SK-N-MC (cell line): ENCODE results near the gene TAOK2.
A peak's percentile ranks its signal among the peaks of the same experiment; 100 is the strongest.
"Not testable (repeated sequence)": the region's sequence is repeated elsewhere in the genome, so short reads cannot be mapped to it uniquely, and the experiment has no call there.

Source experiments
- DNase-seq: peaks from one replicate; pipeline ENCODE4 v3.0.0-alpha.2; 2011; ENCODE audit warnings: low read depth, low spot score
- H3K27ac ChIP-seq: fragments of 200-600 bp; sonication (generic); 2 replicates; pipeline ENCODE4 v1.5.1; 2016; ENCODE audit warnings: mixed run types
- H3K36me3 ChIP-seq: fragments of 200-600 bp; sonication (generic); 2 replicates; pipeline ENCODE4 v1.6.1; 2017; ENCODE audit warnings: antibody characterized with exemption, low read length, mixed read lengths; ENCODE audit not compliant: insufficient read depth
- H3K4me3 ChIP-seq: fragments of 200-600 bp; sonication (generic); 2 replicates; pipeline ENCODE4 v1.5.1; 2016
- H3K9ac ChIP-seq: fragments of 200-600 bp; sonication (generic); 2 replicates; pipeline ENCODE4 v1.8.0; 2017; ENCODE audit warnings: mixed run types, mixed read lengths; ENCODE audit not compliant: insufficient read length
- H3K9me3 ChIP-seq: fragments of 200-600 bp; sonication (generic); 2 replicates; pipeline ENCODE4 v1.6.1; 2017; ENCODE audit warnings: low read depth, mild to moderate bottlenecking, antibody characterized with exemption, low read length, moderate library complexity, mixed read lengths
- EZH2 ChIP-seq: fragments of 200-600 bp; sonication (generic); IDR thresholded peaks from one replicate; pipeline ENCODE4 v1.6.1; 2017; ENCODE audit warnings: antibody characterized with exemption
- FOXP2 ChIP-seq: optimal IDR thresholded peaks from 2 replicates; pipeline ENCODE3; 2011; ENCODE audit warnings: mild to moderate bottlenecking, moderate library complexity; ENCODE audit not compliant: insufficient read depth; ENCODE audit errors: extremely low read length, control extremely low read depth
- POLR2AphosphoS5 ChIP-seq: IDR thresholded peaks from 2 replicates; pipeline ENCODE4 v1.6.1; 2012; ENCODE audit warnings: mild to moderate bottlenecking, low read depth, low read length, borderline replicate concordance

The TAOK2 gene

DNA sequence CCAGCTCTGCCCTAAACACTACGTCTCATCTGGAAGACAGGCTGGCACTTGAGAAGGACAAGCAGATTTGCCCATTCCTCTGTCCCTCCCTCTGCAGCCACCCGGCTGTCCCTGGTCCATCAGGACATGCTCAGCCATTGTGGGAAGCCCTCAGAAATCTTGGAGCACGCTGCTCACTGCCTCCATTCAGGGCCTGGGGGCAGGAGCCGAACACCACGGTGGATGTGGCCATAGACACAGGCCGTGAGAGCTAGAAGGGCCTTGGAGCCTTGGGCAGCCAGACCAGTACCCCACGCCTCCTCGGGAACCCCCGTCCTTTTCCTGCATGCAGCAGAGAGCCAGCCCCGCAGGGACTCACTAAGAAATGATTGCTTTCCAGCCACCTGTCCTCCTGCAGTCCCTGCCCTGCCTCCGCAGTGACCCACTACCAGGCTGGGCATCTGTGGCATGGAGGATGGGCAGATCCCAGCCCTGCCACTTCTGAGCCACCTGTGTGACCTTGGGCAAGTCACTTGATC is 33.8 kb downstream of the TAOK2 start:
- H3K27ac ChIP-seq = no peak overlapping the region
- no peak overlapping the region for H3K9ac ChIP-seq
- peaks cover 3% of the 10 kb centered on the region; the same call in 1 of the 2 replicates for H3K36me3 ChIP-seq
- no peak overlapping the region for H3K4me3 ChIP-seq
- no peaks in the 10 kb centered on the region for H3K9me3 ChIP-seq
- DNase-seq = no peak
- TF ChIP-seq EZH2 (no peak), POLR2AphosphoS5 (no peak), FOXP2 (no peak)

GRCh38 chr16:30009085-30009862 is 35.6 kb downstream of the TAOK2 start:
- no peak for DNase-seq
- Histone ChIP-seq H3K9ac (no peak overlapping the region), H3K4me3 (no peak overlapping the region), H3K36me3 (peaks cover 3% of the 10 kb centered on the region; the same call in 1 of the 2 replicates), H3K9me3 (no peaks in the 10 kb centered on the region), H3K27ac (no peak overlapping the region)
- TF ChIP-seq FOXP2 = no peak
- no peak for TF ChIP-seq POLR2AphosphoS5
- TF ChIP-seq EZH2 = no peak

DNA sequence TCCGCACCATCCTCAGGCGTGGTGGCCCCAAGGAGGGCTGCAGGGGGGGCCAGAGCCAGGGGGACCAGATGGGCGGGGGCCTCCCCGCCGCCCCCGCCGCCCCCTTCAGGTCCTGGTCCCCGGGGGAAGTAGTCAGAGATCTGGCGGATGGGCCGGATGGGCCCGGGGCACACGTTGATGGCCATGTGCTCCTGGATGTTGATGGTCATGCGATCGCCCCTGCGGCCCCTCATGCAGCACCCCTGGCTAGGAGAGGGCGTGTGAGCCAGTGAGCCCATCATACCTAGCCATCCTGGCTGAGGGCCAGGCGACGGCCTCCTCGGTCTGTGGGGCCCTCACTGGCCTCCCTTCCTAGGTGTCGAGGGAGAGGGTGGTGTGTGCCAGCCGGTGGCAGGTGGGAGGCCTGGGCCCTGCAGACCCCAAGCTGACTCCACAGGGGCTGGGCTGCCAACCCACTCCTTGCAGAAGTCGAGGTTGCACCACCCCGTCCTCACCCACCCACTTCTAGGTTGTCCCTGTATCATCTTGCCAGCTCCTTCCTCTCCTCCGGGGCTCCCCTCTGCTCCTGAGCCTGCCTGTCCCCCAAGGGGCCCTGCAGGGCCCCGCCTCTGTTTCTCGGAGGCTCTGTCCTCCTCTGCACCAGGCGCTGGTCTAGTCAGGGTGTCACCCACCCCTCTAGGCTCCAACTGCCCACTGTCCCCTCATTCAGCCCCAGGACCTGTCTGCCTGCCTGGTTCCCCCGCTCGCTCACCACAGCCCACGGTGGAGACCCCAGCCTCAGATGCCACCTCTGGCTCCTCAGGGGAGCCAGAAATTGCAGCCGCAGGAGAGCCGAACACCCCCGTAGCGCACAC is 36.5 kb downstream of the TAOK2 start:
- TF ChIP-seq POLR2AphosphoS5 = no peak
- TF ChIP-seq FOXP2 = no peak
- TF ChIP-seq EZH2 = no peak
- Histone ChIP-seq H3K9me3 (no peaks in the 10 kb centered on the region), H3K4me3 (peak overlapping the region; percentile 84)

GRCh38 chr16:30010844-30011713 is 37.4 kb downstream of the TAOK2 start, which contains the start of gene DOC2A:
Gene DOC2A, minus strand, starts transcription at chr16:30011027. Its CDS starts 805 bp downstream, at chr16:30010222.
- peak within 1 kb of the TSS; percentile 84 for H3K4me3 ChIP-seq

More for the DNA sequence above, 36.5 kb downstream of the TAOK2 start:
- Histone ChIP-seq H3K9ac (peak overlapping the region; percentile 65), H3K27ac (no peak overlapping the region), H3K36me3 (peaks cover 3% of the 10 kb centered on the region; the same call in 1 of the 2 replicates)
- DNase-seq = no peak

GRCh38 chr16:30011714-30012504 is 38.2 kb downstream of the TAOK2 start:
- TF ChIP-seq EZH2 (no peak), POLR2AphosphoS5 (no peak), FOXP2 (no peak)
- Histone ChIP-seq H3K9me3 (no peaks in the 10 kb centered on the region), H3K9ac (no peak overlapping the region), H3K36me3 (no peaks in the 10 kb centered on the region), H3K4me3 (peak overlapping the region; percentile 84), H3K27ac (no peak overlapping the region)
- no peak for DNase-seq

More at GRCh38 chr16:30010844-30011713, 37.4 kb downstream of the TAOK2 start, which contains the start of gene DOC2A:
- Histone ChIP-seq H3K9ac (peak within 1 kb of the TSS; percentile 65), H3K36me3 (no peaks in the 10 kb centered on the region; the same call in 1 of the 2 replicates), H3K27ac (no peak within 1 kb of the TSS), H3K9me3 (no peaks in the 10 kb centered on the region)
- TF ChIP-seq FOXP2 (no peak), POLR2AphosphoS5 (peak; percentile 58; the same call in 1 of the 2 replicates)
- no peak for DNase-seq

- DNase-seq, H3K4me3 ChIP-seq, H3K9me3 ChIP-seq, H3K9ac ChIP-seq, H3K36me3 ChIP-seq, H3K27ac ChIP-seq: not testable (repeated sequence)
These were observed 38.9 kb downstream of the TAOK2 start for GRCh38 chr16:30012598-30012997.

DNA sequence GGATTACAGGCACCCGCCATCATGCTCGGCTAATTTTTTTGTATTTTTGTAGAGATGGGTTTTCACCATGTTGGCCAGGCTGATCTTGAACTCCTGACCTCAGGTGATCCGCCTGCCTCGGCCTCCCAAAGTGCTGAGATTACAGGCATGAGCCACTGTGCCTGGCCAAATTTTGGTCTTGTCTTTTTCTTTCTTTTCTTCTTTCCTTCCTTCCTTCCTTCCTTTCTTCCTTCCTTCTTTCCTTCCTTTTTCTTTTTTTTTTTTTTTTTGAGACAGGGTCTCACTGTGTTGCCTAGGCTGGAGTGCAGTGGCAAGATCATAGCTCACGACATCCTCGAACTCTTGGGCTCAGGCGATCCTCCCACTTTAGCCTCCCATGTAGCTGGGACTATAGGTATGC is 41.8 kb downstream of the TAOK2 start:
- not testable (repeated sequence) for DNase-seq, H3K27ac ChIP-seq, H3K36me3 ChIP-seq, H3K9ac ChIP-seq, H3K4me3 ChIP-seq, H3K9me3 ChIP-seq
